H1 (cell line): ENCODE data around the gene RASSF9. TPM values are rescaled to one million over a fixed set of nuclear protein-coding genes. Genes with fewer than 3 reads are reported as not detected.

Experiments
- CTCF ChIA-PET: fragments of 300-600 bp; sonication (Branson Sonifier 250); formaldehyde crosslinking; loops from one replicate; lab custom pipeline; 2021; ENCODE audit not compliant: partially characterized antibody; lab: Charles Lee
- POLR2A ChIA-PET: fragments of 300-600 bp; sonication (Branson Sonifier 250); formaldehyde crosslinking; loops from one replicate; lab custom pipeline; 2021; ENCODE audit warnings: inconsistent platforms; ENCODE audit not compliant: partially characterized antibody; lab: Charles Lee
- DNase-seq, 2 experiments: peaks; one replicate each; pipeline versions ENCODE4 v3.0.0 to v3.0.0-alpha.2; 2010 to 2022; ENCODE audit warnings: low spot score in 2 of 2, low read depth in 1 of 2, mixed read lengths in 1 of 2
- FAIRE-seq: peaks from 2 replicates; lab custom pipeline; 2011; peaks lifted over from hg19 to GRCh38; lab: Jason Lieb, UNC
- H2AFZ ChIP-seq: 2 replicates; pipeline ENCODE4 v1.8.1; 2012; ENCODE audit warnings: low read length, inconsistent platforms
- H2AK5ac ChIP-seq: 2 replicates; pipeline ENCODE4 v1.6.1; 2013; ENCODE audit warnings: low read depth, low read length
- H2BK120ac ChIP-seq: replicated peaks from 2 replicates; pipeline ENCODE3; 2013; ENCODE audit warnings: low read depth, low read length, inconsistent platforms
- H2BK12ac ChIP-seq: 2 replicates; pipeline ENCODE4 v1.6.1; 2013; ENCODE audit warnings: low read depth, low read length
- H2BK15ac ChIP-seq: 2 replicates; pipeline ENCODE4 v1.6.1; 2013; ENCODE audit warnings: low read length
- H2BK20ac ChIP-seq: 2 replicates; pipeline ENCODE4 v1.6.1; 2013; ENCODE audit warnings: low read length
- H2BK5ac ChIP-seq: 2 replicates; pipeline ENCODE4 v1.6.1; 2013; ENCODE audit warnings: low read depth, low read length
- H3K14ac ChIP-seq: 2 replicates; pipeline ENCODE4 v1.6.1; 2013; ENCODE audit warnings: inconsistent platforms; ENCODE audit not compliant: insufficient read length
- H3K18ac ChIP-seq: 2 replicates; pipeline ENCODE4 v1.6.1; 2013; ENCODE audit warnings: low read length; ENCODE audit errors: extremely low read depth
- H3K23ac ChIP-seq: 2 replicates; pipeline ENCODE4 v1.6.1; 2013; ENCODE audit warnings: inconsistent platforms; ENCODE audit not compliant: insufficient read length
- H3K23me2 ChIP-seq: 2 replicates; pipeline ENCODE4 v1.6.1; 2013; ENCODE audit warnings: low read depth, low read length
- H3K27ac ChIP-seq: 2 replicates; pipeline ENCODE4 v1.6.1; 2011; ENCODE audit warnings: low read depth, low read length, inconsistent platforms
- H3K27me3 ChIP-seq, 4 experiments: replicated peaks in 1 of 4; 1 replicate in 1 of 4; 2 replicates in 3 of 4; pipeline versions ENCODE4 v1.6.1 to v1.8.1; 2011 to 2013; ENCODE audit warnings: low read length in 3 of 4, mild to moderate bottlenecking in 3 of 4, inconsistent platforms in 2 of 4, mixed read lengths in 2 of 4, moderate library complexity in 1 of 4; ENCODE audit not compliant: control insufficient read depth in 3 of 4, insufficient read depth in 3 of 4; ENCODE audit errors: extremely low read depth in 1 of 4
- H3K36me3 ChIP-seq, 4 experiments: 2 replicates each; pipeline versions ENCODE4 v1.6.1 to v1.8.1; 2011 to 2013; ENCODE audit warnings: mild to moderate bottlenecking in 4 of 4, low read length in 3 of 4, moderate library complexity in 2 of 4, control low read depth in 1 of 4, inconsistent platforms in 1 of 4; ENCODE audit not compliant: insufficient read depth in 4 of 4, control insufficient read depth in 2 of 4
- H3K4ac ChIP-seq: replicated peaks from 2 replicates; pipeline ENCODE3; 2013; ENCODE audit warnings: low read length, low read depth, mixed read lengths, inconsistent platforms; ENCODE audit not compliant: insufficient read length
- H3K4me1 ChIP-seq, 4 experiments: replicated peaks in 1 of 4; 1 replicate in 1 of 4; 2 replicates in 3 of 4; pipeline versions ENCODE4 v1.6.1 to v1.8.1; 2011 to 2013; ENCODE audit warnings: low read length in 3 of 4, inconsistent platforms in 2 of 4, mixed read lengths in 1 of 4; ENCODE audit not compliant: insufficient read depth in 4 of 4, control insufficient read depth in 3 of 4
- H3K4me2 ChIP-seq, 2 experiments: 2 replicates each; pipeline versions ENCODE4 v1.6.1 to v1.8.1; 2011 to 2013; ENCODE audit warnings: low read depth in 2 of 2, low read length in 2 of 2, control low read depth in 1 of 2, inconsistent platforms in 1 of 2, mild to moderate bottlenecking in 1 of 2; ENCODE audit not compliant: insufficient read depth in 1 of 2
- H3K4me3 ChIP-seq, 4 experiments: fragments of 200-600, 300-600 bp in 1 of 4; sonication (generic), shearing (Covaris generic), sonication (Bioruptor Twin) in 1 of 4; 2 replicates each; pipeline versions ENCODE4 v1.5.1 to v1.8.1; 2011 to 2016; ENCODE audit warnings: low read length in 4 of 4, low read depth in 3 of 4, control low read depth in 2 of 4, inconsistent platforms in 2 of 4, mild to moderate bottlenecking in 2 of 4, mixed read lengths in 1 of 4, moderate library complexity in 1 of 4; ENCODE audit not compliant: insufficient read depth in 2 of 4; ENCODE audit errors: extremely low read depth in 1 of 4
- H3K56ac ChIP-seq: replicated peaks from 2 replicates; pipeline ENCODE3; 2013; ENCODE audit warnings: low read depth, mild to moderate bottlenecking, mixed read lengths, low read length, inconsistent platforms; ENCODE audit not compliant: insufficient read length
- H3K79me1 ChIP-seq: 2 replicates; pipeline ENCODE4 v1.6.1; 2013; ENCODE audit warnings: low read depth, low read length, control low read depth
- H3K79me2 ChIP-seq, 2 experiments: 2 replicates each; pipeline versions ENCODE4 v1.6.1 to v1.8.1; 2012 to 2013; ENCODE audit warnings: low read length in 2 of 2, mild to moderate bottlenecking in 2 of 2, inconsistent platforms in 1 of 2; ENCODE audit not compliant: insufficient read depth in 2 of 2, control insufficient read depth in 1 of 2
- H3K9ac ChIP-seq, 4 experiments: replicated peaks in 1 of 4; 1 replicate in 1 of 4; 2 replicates in 3 of 4; pipeline versions ENCODE4 v1.6.1 to v1.8.1; 2011 to 2013; ENCODE audit warnings: low read depth in 3 of 4, low read length in 3 of 4, control low read depth in 2 of 4, mild to moderate bottlenecking in 2 of 4, moderate library complexity in 2 of 4, inconsistent platforms in 1 of 4; ENCODE audit errors: extremely low read depth in 1 of 4
- H3K9me3 ChIP-seq, 2 experiments: 2 replicates each; pipeline versions ENCODE4 v1.6.1 to v1.8.1; 2012 to 2013; ENCODE audit warnings: mild to moderate bottlenecking in 2 of 2, moderate library complexity in 2 of 2, control low read depth in 1 of 2, inconsistent platforms in 1 of 2, low read depth in 1 of 2, low read length in 1 of 2, mixed read lengths in 1 of 2; ENCODE audit not compliant: insufficient read depth in 2 of 2
- H4K20me1 ChIP-seq, 2 experiments: replicated peaks in 1 of 2; 2 replicates each; pipeline versions ENCODE3 to v1.8.1; 2011 to 2013; ENCODE audit warnings: inconsistent platforms in 2 of 2, low read length in 2 of 2, mild to moderate bottlenecking in 1 of 2; ENCODE audit not compliant: insufficient read depth in 2 of 2, control insufficient read depth in 1 of 2
- H4K5ac ChIP-seq: 2 replicates; pipeline ENCODE4 v1.6.1; 2013; ENCODE audit warnings: low read length, low read depth, mixed read lengths, inconsistent platforms; ENCODE audit not compliant: insufficient read length
- H4K8ac ChIP-seq: 2 replicates; pipeline ENCODE4 v1.8.0; 2013; ENCODE audit warnings: mild to moderate bottlenecking, moderate library complexity, low read length, inconsistent platforms; ENCODE audit not compliant: insufficient read depth; ENCODE audit errors: extremely low read depth
- H4K91ac ChIP-seq: replicated peaks from 2 replicates; pipeline ENCODE3; 2013; ENCODE audit warnings: low read length, mixed read lengths, inconsistent platforms; ENCODE audit not compliant: insufficient read length
- CTCF ChIP-seq, 3 experiments: IDR thresholded peaks; 1 replicate in 2 of 3; 2 replicates in 1 of 3; pipeline versions ENCODE4 v1.5.1 to v1.6.1; 2011; ENCODE audit warnings: low read length in 3 of 3, mild to moderate bottlenecking in 3 of 3, inconsistent platforms in 2 of 3, low read depth in 1 of 3, moderate library complexity in 1 of 3; ENCODE audit not compliant: insufficient read depth in 1 of 3; ENCODE audit errors: control extremely low read depth in 1 of 3
- RAD21 ChIP-seq, 2 experiments: IDR thresholded peaks in 1 of 2; conservative IDR thresholded peaks in 1 of 2; 2 replicates each; pipeline ENCODE4 v1.6.1; 2011; ENCODE audit warnings: low read depth in 2 of 2, low read length in 2 of 2, improper control_type of control experiment in 1 of 2, inconsistent platforms in 1 of 2, mild to moderate bottlenecking in 1 of 2, moderate library complexity in 1 of 2
- SP4 ChIP-seq: IDR thresholded peaks from 2 replicates; pipeline ENCODE4 v1.6.1; 2012; ENCODE audit warnings: low read length, inconsistent platforms
- YY1 ChIP-seq: IDR thresholded peaks from 2 replicates; pipeline ENCODE4 v1.6.1; 2011; ENCODE audit warnings: low read depth, mild to moderate bottlenecking, low read length
- WGBS, 2 experiments: shearing (Covaris generic) in 1 of 2; methylation state at CpG; one replicate each; pipeline versions ENCODE4 v1.1.6 to v1.1.7; 2013 to 2015; ENCODE audit warnings: low lambda C conversion rate in 2 of 2, mixed read lengths in 2 of 2, inconsistent platforms in 1 of 2, low coverage in 1 of 2, missing lambda C conversion rate in 1 of 2; ENCODE audit not compliant: insufficient replicate concordance in 2 of 2, insufficient coverage in 1 of 2, insufficient read length in 1 of 2; ENCODE audit errors: extremely low coverage in 1 of 2, missing lambda C conversion rate in 1 of 2; 5-methylcytosine and 5-hydroxymethylcytosine counted together
- polyA plus RNA-seq, 7 experiments: library from polyadenylated mRNA; depleted of rRNA in 3 of 7; stranded (reverse) in 5 of 7; unstranded in 2 of 7; fragments of >200 nt in 5 of 7; fragments of 200-250 nt in 2 of 7; gene quantifications; 1 replicate in 5 of 7; 2 replicates in 1 of 7; 4 replicates in 1 of 7; pipeline versions ENCODE4 v1.2.1 to v1.2.3, GENCODE V29; 2011 to 2013; ENCODE audit warnings: missing spikeins in 2 of 7, mixed read lengths in 2 of 7
- total RNA-seq: library from RNA; stranded (reverse); fragmentation: NEBNext Ultra II Directional; extraction: Animal tissue kit (Norgen Biotek cat#: 25700); gene quantifications from 2 replicates; pipeline ENCODE4 v1.2.1, GENCODE V29; 2021
- TF ChIP-seq, protein P1 (sequence below): IDR thresholded peaks from 2 replicates; pipeline ENCODE4 v1.6.1; 2012; ENCODE audit warnings: inconsistent platforms

The RASSF9 gene
- total and polyA plus RNA-seq, 2 of the 8 experiments (the other 6 are each of a cell fraction or from before 2014, with no cell fraction given): 0.06 to 0.39 TPM

DNA sequence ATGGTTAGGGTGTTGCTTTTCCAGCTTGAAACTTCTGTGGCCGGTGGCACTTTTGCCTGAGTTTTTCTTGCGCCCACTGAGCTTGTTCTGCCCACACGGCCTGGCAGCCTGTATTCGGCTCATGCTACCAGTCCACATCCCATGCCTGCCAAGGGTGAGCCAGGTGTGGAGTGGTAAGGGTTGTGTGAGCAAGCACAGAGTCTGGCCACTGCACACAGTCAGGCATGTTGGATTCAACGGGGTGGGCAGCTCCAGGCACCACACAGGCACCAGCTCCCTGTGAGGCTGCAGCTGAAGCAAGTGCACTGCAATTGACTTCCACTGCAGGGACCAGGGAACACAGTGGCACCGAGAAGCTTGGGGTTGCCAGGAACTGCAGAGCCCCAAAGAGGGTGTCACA is 19.1 kb upstream of the RASSF9 start:
- Histone ChIP-seq H3K23me2 (no peaks in the 10 kb centered on the region), H2AFZ (no peak overlapping the region), H3K4me3 (no peak overlapping the region), H3K27ac (no peak overlapping the region), H3K36me3 (no peaks in the 10 kb centered on the region), H3K23ac (no peak overlapping the region), H3K79me1 (no peaks in the 10 kb centered on the region), H3K56ac (no peak overlapping the region), H3K9me3 (peaks cover 0 to 5% of the 10 kb centered on the region in 2 experiments; a peak in 1 of 4 replicates), H2BK15ac (no peak overlapping the region), H3K4me2 (no peak overlapping the region), H2BK20ac (no peak overlapping the region), H2AK5ac (no peak overlapping the region), H3K4ac (no peak overlapping the region), H2BK12ac (no peak overlapping the region), H4K91ac (no peak overlapping the region), H4K8ac (no peak overlapping the region), H3K14ac (no peak overlapping the region), H4K5ac (no peak overlapping the region), H3K79me2 (no peaks in the 10 kb centered on the region), H3K18ac (no peak overlapping the region), H3K9ac (no peak overlapping the region), H2BK5ac (no peak overlapping the region), H2BK120ac (no peak overlapping the region)
- no peak for DNase-seq
- ChIA-PET POLR2A (no interaction called here), CTCF (interaction anchor here (1.4 to 4.3 kb wide), 5 partner anchors 9 to 19 kb away, joined by 5 to 58 read pairs (median 9); partner anchors contain the start of gene RASSF9)
- WGBS, 2 experiments: 95% methylated on average over 5 of the region's 6 CpGs; no CpG with 5 or more reads in 1 of the 2 experiments
- no peak for FAIRE-seq
- TF ChIP-seq RAD21 (IDR thresholded peaks at IDR 0.05 in 1 of 2, conservative IDR thresholded peaks at IDR 0.05 in 1 of 2; ENCODE audit: low read depth in 2 of 2, low read length in 2 of 2) (no peak), SP4 (no peak), CTCF (IDR thresholded peaks at IDR 0.05; ENCODE audit: control extremely low read depth in 1 of 3, insufficient read depth in 1 of 3, low read depth in 1 of 3, low read length in 3 of 3) (no peak), YY1 (no peak)
- TF ChIP-seq, protein P1, sequence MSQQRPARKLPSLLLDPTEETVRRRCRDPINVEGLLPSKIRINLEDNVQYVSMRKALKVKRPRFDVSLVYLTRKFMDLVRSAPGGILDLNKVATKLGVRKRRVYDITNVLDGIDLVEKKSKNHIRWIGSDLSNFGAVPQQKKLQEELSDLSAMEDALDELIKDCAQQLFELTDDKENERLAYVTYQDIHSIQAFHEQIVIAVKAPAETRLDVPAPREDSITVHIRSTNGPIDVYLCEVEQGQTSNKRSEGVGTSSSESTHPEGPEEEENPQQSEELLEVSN: no peak
- TF ChIP-seq, all 59 proteins: peak for 0
- Histone ChIP-seq H4K20me1 (no peaks in the 10 kb centered on the region), H3K4me1 (no peaks in the 10 kb centered on the region), H3K27me3 (no peaks in the 10 kb centered on the region)
